Suprapubic skin (tissue), 4 donors: ENCODE results near the gene TBC1D16.
"Not testable (repeated sequence)": the region's sequence is repeated elsewhere in the genome, so short reads cannot be mapped to it uniquely, and the experiment has no call there.

Experiments used
- POLR2A ChIP-seq, 2 donors: fragments of 450-650 bp; IDR thresholded peaks; one replicate each; pipeline ENCODE4 v1.6.1; 2017; ENCODE audit warnings: antibody characterized with exemption in 2 of 2, mild to moderate bottlenecking in 2 of 2, moderate library complexity in 2 of 2
- POLR2AphosphoS5 ChIP-seq, 3 donors: sonication (generic); formaldehyde crosslinking; IDR thresholded peaks; one replicate each; pipeline ENCODE4 v1.6.1; 2017; ENCODE audit warnings: antibody characterized with exemption in 3 of 3
- TF ChIP-seq, protein P1 (sequence below), 2 donors: fragments of 200-600 bp in 1 of 2; fragments of 450-650 bp in 1 of 2; sonication (generic) in 1 of 2; IDR thresholded peaks; one replicate each; pipeline ENCODE4 v1.5.1; 2016 to 2019; ENCODE audit warnings: antibody characterized with exemption in 2 of 2, mild to moderate bottlenecking in 1 of 2, moderate library complexity in 1 of 2

DNA sequence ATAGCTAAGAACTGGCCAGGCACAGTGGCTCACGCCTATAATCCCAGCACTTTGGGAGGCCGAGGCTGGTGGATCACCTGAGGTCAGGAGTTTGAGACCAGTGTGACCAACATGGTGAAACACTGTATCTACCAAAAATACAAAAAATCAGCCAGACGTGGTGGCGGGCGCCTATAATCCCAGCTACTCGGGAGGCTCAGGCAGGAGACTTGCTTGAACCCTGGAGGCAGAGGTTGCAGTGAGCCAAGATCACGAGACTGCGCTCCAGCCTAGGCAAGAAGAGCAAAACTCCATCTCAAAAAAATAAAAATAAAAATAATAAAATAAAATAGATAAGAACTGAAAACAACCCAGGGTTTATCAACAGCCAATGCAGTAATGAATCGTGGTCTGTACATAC lies 74.1 kb downstream of the TBC1D16 start:
- TF ChIP-seq, protein P1, sequence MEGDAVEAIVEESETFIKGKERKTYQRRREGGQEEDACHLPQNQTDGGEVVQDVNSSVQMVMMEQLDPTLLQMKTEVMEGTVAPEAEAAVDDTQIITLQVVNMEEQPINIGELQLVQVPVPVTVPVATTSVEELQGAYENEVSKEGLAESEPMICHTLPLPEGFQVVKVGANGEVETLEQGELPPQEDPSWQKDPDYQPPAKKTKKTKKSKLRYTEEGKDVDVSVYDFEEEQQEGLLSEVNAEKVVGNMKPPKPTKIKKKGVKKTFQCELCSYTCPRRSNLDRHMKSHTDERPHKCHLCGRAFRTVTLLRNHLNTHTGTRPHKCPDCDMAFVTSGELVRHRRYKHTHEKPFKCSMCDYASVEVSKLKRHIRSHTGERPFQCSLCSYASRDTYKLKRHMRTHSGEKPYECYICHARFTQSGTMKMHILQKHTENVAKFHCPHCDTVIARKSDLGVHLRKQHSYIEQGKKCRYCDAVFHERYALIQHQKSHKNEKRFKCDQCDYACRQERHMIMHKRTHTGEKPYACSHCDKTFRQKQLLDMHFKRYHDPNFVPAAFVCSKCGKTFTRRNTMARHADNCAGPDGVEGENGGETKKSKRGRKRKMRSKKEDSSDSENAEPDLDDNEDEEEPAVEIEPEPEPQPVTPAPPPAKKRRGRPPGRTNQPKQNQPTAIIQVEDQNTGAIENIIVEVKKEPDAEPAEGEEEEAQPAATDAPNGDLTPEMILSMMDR (IDR thresholded peaks at IDR 0.05), result not testable (repeated sequence)
- not testable (repeated sequence) for TF ChIP-seq POLR2A, POLR2AphosphoS5 (IDR thresholded peaks at IDR 0.05)
